GM12891 (cell line): ENCODE data around the gene OLFM1.

ENCODE experiments used
- POLR2A ChIP-seq: IDR thresholded peaks from 2 replicates; pipeline ENCODE4 v1.6.1; 2011; ENCODE audit warnings: low read depth, low read length, control low read depth
- TAF1 ChIP-seq: IDR thresholded peaks from 2 replicates; pipeline ENCODE4 v1.6.1; 2011; ENCODE audit warnings: low read depth, low read length, control low read depth

DNA sequence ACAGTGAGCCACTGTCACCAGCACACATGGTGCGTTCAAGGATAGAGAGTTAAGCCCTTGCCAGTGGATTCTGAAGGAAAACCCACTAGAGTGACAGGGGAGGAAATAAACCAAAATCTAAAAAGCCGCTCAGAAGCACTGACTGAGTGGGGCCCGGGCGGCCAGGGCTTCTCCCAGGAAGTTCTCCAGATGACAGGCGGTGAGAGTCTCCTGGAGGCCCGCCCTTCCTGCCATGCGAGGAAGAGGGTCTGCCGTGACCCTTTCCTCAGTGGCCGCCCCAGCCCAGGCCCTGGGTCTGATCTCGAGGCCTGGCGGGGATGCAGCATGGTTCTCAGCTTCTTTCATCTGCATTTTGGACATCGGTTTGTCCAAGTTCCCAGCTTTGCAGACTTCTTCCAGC is 14.9 kb downstream of the OLFM1 start:
- TF ChIP-seq POLR2A, result no peak
- no peak for TF ChIP-seq TAF1
